ENCODE measurements around the gene H3-3A.

DNA sequence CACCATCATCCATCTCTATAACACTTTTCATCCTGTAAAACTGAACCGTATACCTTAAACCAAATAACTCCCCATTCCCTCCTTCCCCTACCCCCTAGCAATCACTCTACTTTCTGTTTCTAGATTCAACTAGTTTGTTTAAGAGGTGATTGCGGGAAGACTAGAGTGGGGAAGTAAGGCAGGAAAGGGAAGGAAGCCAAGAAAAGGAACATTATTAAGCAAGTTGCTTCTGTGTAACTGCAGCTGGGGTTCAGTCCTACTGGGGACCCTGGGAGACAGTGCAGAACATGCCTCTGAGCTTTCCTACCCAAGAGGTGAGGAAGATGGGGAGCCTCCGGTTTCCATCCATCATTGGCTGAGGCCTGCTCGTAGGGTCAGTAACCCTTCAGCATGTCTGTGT lies 28.9 kb upstream of the H3-3A start:
- TF ChIP-seq, protein P1, sequence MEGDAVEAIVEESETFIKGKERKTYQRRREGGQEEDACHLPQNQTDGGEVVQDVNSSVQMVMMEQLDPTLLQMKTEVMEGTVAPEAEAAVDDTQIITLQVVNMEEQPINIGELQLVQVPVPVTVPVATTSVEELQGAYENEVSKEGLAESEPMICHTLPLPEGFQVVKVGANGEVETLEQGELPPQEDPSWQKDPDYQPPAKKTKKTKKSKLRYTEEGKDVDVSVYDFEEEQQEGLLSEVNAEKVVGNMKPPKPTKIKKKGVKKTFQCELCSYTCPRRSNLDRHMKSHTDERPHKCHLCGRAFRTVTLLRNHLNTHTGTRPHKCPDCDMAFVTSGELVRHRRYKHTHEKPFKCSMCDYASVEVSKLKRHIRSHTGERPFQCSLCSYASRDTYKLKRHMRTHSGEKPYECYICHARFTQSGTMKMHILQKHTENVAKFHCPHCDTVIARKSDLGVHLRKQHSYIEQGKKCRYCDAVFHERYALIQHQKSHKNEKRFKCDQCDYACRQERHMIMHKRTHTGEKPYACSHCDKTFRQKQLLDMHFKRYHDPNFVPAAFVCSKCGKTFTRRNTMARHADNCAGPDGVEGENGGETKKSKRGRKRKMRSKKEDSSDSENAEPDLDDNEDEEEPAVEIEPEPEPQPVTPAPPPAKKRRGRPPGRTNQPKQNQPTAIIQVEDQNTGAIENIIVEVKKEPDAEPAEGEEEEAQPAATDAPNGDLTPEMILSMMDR (IDR thresholded peaks at IDR 0.05; ENCODE audit: poor library complexity, severe bottlenecking), result no peak
- TF ChIP-seq EZH2 (IDR thresholded peaks at IDR 0.05; ENCODE audit: borderline replicate concordance, insufficient read depth, low read length, poor library complexity, severe bottlenecking) (no peak), EP300 (conservative IDR thresholded peaks at IDR 0.05; ENCODE audit: poor library complexity, severe bottlenecking) (no peak), SMC3 (conservative IDR thresholded peaks at IDR 0.05; ENCODE audit: poor library complexity) (no peak)
- TF ChIP-seq, protein P2, sequence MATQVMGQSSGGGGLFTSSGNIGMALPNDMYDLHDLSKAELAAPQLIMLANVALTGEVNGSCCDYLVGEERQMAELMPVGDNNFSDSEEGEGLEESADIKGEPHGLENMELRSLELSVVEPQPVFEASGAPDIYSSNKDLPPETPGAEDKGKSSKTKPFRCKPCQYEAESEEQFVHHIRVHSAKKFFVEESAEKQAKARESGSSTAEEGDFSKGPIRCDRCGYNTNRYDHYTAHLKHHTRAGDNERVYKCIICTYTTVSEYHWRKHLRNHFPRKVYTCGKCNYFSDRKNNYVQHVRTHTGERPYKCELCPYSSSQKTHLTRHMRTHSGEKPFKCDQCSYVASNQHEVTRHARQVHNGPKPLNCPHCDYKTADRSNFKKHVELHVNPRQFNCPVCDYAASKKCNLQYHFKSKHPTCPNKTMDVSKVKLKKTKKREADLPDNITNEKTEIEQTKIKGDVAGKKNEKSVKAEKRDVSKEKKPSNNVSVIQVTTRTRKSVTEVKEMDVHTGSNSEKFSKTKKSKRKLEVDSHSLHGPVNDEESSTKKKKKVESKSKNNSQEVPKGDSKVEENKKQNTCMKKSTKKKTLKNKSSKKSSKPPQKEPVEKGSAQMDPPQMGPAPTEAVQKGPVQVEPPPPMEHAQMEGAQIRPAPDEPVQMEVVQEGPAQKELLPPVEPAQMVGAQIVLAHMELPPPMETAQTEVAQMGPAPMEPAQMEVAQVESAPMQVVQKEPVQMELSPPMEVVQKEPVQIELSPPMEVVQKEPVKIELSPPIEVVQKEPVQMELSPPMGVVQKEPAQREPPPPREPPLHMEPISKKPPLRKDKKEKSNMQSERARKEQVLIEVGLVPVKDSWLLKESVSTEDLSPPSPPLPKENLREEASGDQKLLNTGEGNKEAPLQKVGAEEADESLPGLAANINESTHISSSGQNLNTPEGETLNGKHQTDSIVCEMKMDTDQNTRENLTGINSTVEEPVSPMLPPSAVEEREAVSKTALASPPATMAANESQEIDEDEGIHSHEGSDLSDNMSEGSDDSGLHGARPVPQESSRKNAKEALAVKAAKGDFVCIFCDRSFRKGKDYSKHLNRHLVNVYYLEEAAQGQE (IDR thresholded peaks at IDR 0.05; ENCODE audit: borderline replicate concordance), result no peak

Data from neural cell (in vitro differentiated cells).